Mammary microvascular endothelial cell (primary cell): Measurements from ENCODE around the gene OXCT1. TPM values are rescaled to one million over a fixed set of nuclear protein-coding genes. Genes with fewer than 3 reads are reported as not detected.

Experiments
- total RNA-seq: library from RNA; depleted of rRNA; stranded (reverse); fragments of >200 nt; gene quantifications from 2 replicates; pipeline ENCODE4 v1.2.3, GENCODE V29; 2015

OXCT1 gene
- total RNA-seq = 22.8 and 23.7 TPM in 2 replicates

GRCh38 chr5:41869724-41870626 lies at the start of gene OXCT1:
Gene OXCT1, minus strand, starts transcription at chr5:41870425. Its CDS starts 67 bp downstream, at chr5:41870358.

GRCh38 chr5:41903892-41904799 lies 33.9 kb upstream of the OXCT1 start, which contains the start of gene RIMOC1:
Gene RIMOC1, plus strand, starts transcription at chr5:41904344. Its CDS starts 24 bp downstream, at chr5:41904368.

Other genes with a start within 250 kb of the OXCT1 start
- 15.1 and 15.2 TPM in 2 replicates for gene RIMOC1, start 33.9 kb upstream of the OXCT1 start, total RNA-seq
- gene FBXO4, start 54.9 kb upstream of the OXCT1 start, total RNA-seq = 6.1 and 8.9 TPM in 2 replicates